HepG2 (cell line): ENCODE results near the gene ARSB.

Experiments used
- PRPF4 ChIP-seq: fragments of 200-400 bp; formaldehyde crosslinking; IDR thresholded peaks from 2 replicates; pipeline ENCODE4 v1.6.1; 2016; ENCODE audit warnings: low read length, low read depth; ENCODE audit not compliant: poor library complexity, severe bottlenecking
- ZNF44 ChIP-seq: sonication (generic); formaldehyde crosslinking; IDR thresholded peaks from 2 replicates; pipeline ENCODE4 v1.5.1; 2020; ENCODE audit warnings: mild to moderate bottlenecking, missing genetic modification reagents
- TF ChIP-seq, protein P1 (sequence below): sonication (generic); formaldehyde crosslinking; IDR thresholded peaks from 2 replicates; pipeline ENCODE4 v1.5.0; 2020; ENCODE audit warnings: mild to moderate bottlenecking, missing genetic modification reagents, moderate library complexity

DNA sequence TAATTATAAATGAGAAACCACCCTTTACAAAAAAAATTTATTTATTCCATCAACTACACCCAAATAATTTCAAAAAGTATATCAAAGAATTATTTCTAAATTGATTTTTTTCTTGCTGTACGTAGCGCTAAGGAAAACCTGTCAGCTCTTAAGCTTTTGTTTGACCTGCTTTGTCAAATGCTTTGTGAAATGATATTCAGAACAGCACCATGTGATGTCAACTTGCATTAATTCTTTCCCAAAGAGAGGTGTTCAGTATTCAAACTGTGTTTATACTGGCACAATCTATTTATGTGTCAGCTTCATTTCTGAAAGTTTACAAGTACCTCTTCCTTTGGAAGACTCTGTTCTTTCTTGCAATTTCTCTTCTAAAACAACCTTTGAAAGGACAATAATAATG, 12.0 kb upstream of the ARSB start:
- TF ChIP-seq ZNF44 (no peak), PRPF4 (no peak)
- TF ChIP-seq, protein P1, sequence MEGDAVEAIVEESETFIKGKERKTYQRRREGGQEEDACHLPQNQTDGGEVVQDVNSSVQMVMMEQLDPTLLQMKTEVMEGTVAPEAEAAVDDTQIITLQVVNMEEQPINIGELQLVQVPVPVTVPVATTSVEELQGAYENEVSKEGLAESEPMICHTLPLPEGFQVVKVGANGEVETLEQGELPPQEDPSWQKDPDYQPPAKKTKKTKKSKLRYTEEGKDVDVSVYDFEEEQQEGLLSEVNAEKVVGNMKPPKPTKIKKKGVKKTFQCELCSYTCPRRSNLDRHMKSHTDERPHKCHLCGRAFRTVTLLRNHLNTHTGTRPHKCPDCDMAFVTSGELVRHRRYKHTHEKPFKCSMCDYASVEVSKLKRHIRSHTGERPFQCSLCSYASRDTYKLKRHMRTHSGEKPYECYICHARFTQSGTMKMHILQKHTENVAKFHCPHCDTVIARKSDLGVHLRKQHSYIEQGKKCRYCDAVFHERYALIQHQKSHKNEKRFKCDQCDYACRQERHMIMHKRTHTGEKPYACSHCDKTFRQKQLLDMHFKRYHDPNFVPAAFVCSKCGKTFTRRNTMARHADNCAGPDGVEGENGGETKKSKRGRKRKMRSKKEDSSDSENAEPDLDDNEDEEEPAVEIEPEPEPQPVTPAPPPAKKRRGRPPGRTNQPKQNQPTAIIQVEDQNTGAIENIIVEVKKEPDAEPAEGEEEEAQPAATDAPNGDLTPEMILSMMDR (CRISPR knock-in tag): no peak
